Karpas-422 (cell line): ENCODE results near the gene TMUB2. TPM values are rescaled to one million over a fixed set of nuclear protein-coding genes. Genes with fewer than 3 reads are reported as not detected.

Experiments
- DNase-seq: peaks from one replicate; pipeline ENCODE4 v3.0.0-alpha.2; 2015
- H2AFZ ChIP-seq: fragments of 200-600 bp; sonication (generic); 2 replicates; pipeline ENCODE4 v1.6.1; 2014; ENCODE audit warnings: antibody characterized with exemption, low read length, mixed read lengths
- H3K27ac ChIP-seq: fragments of 200-600 bp; sonication (generic); 2 replicates; pipeline ENCODE4 v1.5.1; 2014; ENCODE audit warnings: mild to moderate bottlenecking, low read length, moderate library complexity
- H3K27me3 ChIP-seq: fragments of 200-600 bp; sonication (generic); 2 replicates; pipeline ENCODE4 v1.6.1; 2014; ENCODE audit warnings: low read length, mixed read lengths
- H3K36me3 ChIP-seq: fragments of 200-600 bp; sonication (generic); 2 replicates; pipeline ENCODE4 v1.6.1; 2014; ENCODE audit warnings: low read length, mixed read lengths; ENCODE audit not compliant: insufficient read depth
- H3K4me1 ChIP-seq: fragments of 200-600 bp; sonication (generic); 2 replicates; pipeline ENCODE4 v1.6.1; 2014; ENCODE audit warnings: mild to moderate bottlenecking, low read length, mixed read lengths
- H3K4me2 ChIP-seq: fragments of 200-600 bp; sonication (generic); 2 replicates; pipeline ENCODE4 v1.6.1; 2014; ENCODE audit warnings: low read length, low read depth, mild to moderate bottlenecking; ENCODE audit not compliant: poor library complexity, severe bottlenecking
- H3K4me3 ChIP-seq: fragments of 200-600 bp; sonication (generic); 2 replicates; pipeline ENCODE4 v1.5.1; 2014; ENCODE audit warnings: mild to moderate bottlenecking, antibody characterized with exemption, low read length, mixed read lengths
- H3K79me2 ChIP-seq: fragments of 200-600 bp; sonication (generic); 2 replicates; pipeline ENCODE4 v1.6.1; 2014; ENCODE audit warnings: mild to moderate bottlenecking, low read length, mixed read lengths
- H3K9ac ChIP-seq: fragments of 200-600 bp; sonication (generic); 2 replicates; pipeline ENCODE4 v1.6.0; 2014; ENCODE audit warnings: low read length
- H3K9me2 ChIP-seq: fragments of 200-600 bp; sonication (generic), shearing (Covaris generic); replicated peaks from 2 replicates; pipeline ENCODE4 v1.6.0; 2014; ENCODE audit warnings: mild to moderate bottlenecking, low read length, moderate library complexity; ENCODE audit not compliant: insufficient read depth
- H3K9me3 ChIP-seq: fragments of 300-700, 200-600 bp; sonication (generic); 2 replicates; pipeline ENCODE4 v1.6.1; 2014; ENCODE audit warnings: low read length, mixed read lengths
- H4K20me1 ChIP-seq: fragments of 200-600 bp; sonication (generic); 2 replicates; pipeline ENCODE4 v1.6.1; 2014; ENCODE audit warnings: mild to moderate bottlenecking, antibody characterized with exemption, low read length, low read depth; ENCODE audit not compliant: insufficient read depth
- total RNA-seq: library from RNA; depleted of rRNA; stranded (reverse); fragments of >200 nt; shearing (Covaris generic); gene quantifications from 2 replicates; pipeline ENCODE4 v1.2.3, GENCODE V29; 2014; ENCODE audit warnings: low replicate concordance

TMUB2 gene
- total RNA-seq, 1 experiment from 2014 or later, result 29.3 TPM

DNA sequence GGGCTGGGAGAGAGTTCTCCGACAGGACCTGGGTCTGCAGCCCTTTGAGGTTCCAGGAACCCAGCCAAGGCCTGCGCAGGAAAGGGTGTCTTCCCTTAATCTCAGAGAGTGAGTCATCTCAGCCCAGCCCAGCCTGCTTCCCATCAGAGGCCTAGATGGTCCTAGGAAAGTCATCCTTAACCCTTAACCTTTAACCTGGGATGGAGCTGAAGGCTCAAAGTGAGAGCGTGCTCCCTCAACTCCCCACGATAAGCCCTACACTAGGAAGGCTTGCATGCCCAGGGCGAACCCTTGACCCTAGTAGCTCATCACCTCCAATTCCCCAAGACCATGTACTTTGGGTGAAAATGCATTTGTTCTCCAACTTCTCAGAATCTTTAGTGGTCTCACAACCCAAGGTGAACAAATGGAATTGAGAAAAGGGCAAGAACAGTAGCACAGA is 17.7 kb downstream of the TMUB2 start:
- no peaks in the 10 kb centered on the region for H4K20me1 ChIP-seq
- H3K27me3 ChIP-seq, result no peaks in the 10 kb centered on the region
- H3K4me3 ChIP-seq, result no peak overlapping the region
- no peaks in the 10 kb centered on the region for H3K9me3 ChIP-seq
- H3K4me2 ChIP-seq, result no peak overlapping the region
- 0 out of 2 replicates have a peak overlapping the region, but pooled peaks have one; percentile 28 for H3K27ac ChIP-seq
- no peak overlapping the region for H2AFZ ChIP-seq
- peaks cover 13% of the 10 kb centered on the region for H3K4me1 ChIP-seq
- H3K9me2 ChIP-seq, result no peaks in the 10 kb centered on the region
- H3K36me3 ChIP-seq, result peaks cover 14% of the 10 kb centered on the region; the same call in 1 of the 2 replicates
- no peak for DNase-seq
- no peak overlapping the region for H3K9ac ChIP-seq
- peaks cover 7% of the 10 kb centered on the region; the same call in 1 of the 2 replicates for H3K79me2 ChIP-seq

DNA sequence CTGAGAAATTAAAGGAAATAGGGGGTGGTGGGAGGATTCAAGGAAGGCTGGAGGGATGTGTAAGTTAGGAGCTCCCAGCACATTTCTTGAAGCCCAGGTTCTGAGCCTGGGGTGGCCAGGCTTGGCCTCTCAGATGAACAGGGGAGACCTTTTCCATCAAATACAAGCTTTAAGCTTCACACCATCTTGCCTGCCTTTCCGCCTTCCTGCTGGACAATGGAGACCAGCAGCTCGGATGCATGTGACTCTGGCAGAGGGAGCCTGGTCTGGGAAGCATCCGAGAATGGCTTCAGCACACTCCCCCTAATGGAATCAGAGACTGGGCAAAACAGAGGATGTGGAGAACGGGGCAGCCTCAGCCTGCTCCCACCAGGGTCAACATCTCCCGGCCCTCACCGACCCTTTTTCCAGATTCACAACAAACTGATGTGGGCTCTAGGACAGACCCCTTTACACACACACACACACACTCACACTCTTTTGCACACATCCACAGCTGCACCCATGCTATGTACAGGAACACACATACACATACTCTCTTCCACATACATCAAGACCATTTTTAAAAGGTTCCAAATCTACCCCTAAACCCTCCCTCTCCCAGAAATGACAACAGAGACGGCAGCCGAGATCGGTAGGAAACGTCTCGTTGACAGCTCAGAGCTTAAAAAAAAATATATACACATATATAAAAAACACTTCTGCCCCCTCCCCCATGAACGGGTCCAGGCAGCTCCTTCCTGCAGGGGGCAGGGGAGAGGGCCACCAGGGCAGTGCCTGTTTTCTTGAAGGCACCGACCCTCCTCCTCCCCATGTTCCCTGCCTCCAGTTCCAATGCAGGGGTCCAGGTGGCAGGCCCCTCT is 19.4 kb downstream of the TMUB2 start:
- no peaks in the 10 kb centered on the region for H3K9me3 ChIP-seq
- DNase-seq, result no peak
- peaks cover 14% of the 10 kb centered on the region; the same call in 1 of the 2 replicates for H3K79me2 ChIP-seq
- H3K27me3 ChIP-seq, result no peaks in the 10 kb centered on the region
- H3K4me2 ChIP-seq, result no peak overlapping the region
- H2AFZ ChIP-seq, result no peak overlapping the region
- H3K9me2 ChIP-seq, result no peaks in the 10 kb centered on the region
- no peaks in the 10 kb centered on the region for H4K20me1 ChIP-seq
- peaks cover 20% of the 10 kb centered on the region for H3K4me1 ChIP-seq
- H3K36me3 ChIP-seq, result peaks cover 20% of the 10 kb centered on the region; the same call in 1 of the 2 replicates
- no peak overlapping the region for H3K4me3 ChIP-seq
- H3K27ac ChIP-seq, result no peak overlapping the region
- H3K9ac ChIP-seq, result no peak overlapping the region

DNA sequence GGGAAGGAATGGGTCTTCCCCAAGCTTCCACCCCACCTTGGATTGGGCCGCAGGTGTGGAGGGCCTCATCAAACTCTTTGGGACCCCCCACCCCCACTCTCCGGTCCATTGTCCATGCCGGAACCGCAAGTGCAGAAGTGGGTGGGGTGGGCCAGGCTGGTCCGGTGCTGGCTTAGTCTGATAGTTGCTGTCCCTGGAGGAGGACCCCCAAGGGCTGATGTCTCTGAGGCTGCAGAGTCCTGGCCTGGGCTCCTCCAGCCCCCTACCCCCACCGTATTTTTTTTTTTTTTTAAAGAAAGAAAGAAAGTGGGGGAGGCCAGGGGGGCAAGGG is 20.0 kb downstream of the TMUB2 start:
- no peaks in the 10 kb centered on the region for H3K9me2 ChIP-seq
- peaks cover 20% of the 10 kb centered on the region; the same call in 1 of the 2 replicates for H3K36me3 ChIP-seq
- H3K4me3 ChIP-seq, result no peak overlapping the region
- no peak overlapping the region for H3K27ac ChIP-seq
- no peak overlapping the region for H3K4me2 ChIP-seq
- H3K9me3 ChIP-seq, result no peaks in the 10 kb centered on the region
- no peaks in the 10 kb centered on the region for H3K27me3 ChIP-seq
- H3K79me2 ChIP-seq, result peaks cover 14% of the 10 kb centered on the region; the same call in 1 of the 2 replicates
- no peak overlapping the region for H2AFZ ChIP-seq
- DNase-seq, result no peak
- H4K20me1 ChIP-seq, result no peaks in the 10 kb centered on the region
- no peak overlapping the region for H3K9ac ChIP-seq
- H3K4me1 ChIP-seq, result peaks cover 18% of the 10 kb centered on the region

DNA sequence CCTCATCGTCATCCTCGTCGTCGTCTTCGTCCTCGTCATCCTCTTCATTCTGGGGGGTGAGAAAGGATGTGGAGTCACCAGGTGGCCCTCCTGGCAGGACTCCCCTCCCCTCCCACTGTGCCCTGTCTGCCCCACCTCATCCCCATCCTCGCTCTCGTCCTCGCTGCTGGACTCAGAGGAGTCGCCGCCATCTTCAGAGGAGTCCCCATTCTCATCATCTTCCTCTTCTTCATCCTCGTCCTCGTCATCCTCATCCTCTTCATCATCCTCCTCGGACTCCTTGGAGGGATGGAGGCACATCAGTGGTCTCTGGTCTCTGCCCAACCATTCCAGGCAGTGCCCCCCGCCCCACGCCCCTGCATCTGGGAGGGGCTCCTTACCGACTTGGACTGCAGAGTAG is 20.5 kb downstream of the TMUB2 start:
- DNase-seq, result no peak
- H3K4me1 ChIP-seq, result peaks cover 18% of the 10 kb centered on the region
- no peak overlapping the region for H3K4me3 ChIP-seq
- H3K4me2 ChIP-seq, result no peak overlapping the region
- no peak overlapping the region for H3K27ac ChIP-seq
- H2AFZ ChIP-seq, result no peak overlapping the region
- peaks cover 14% of the 10 kb centered on the region; the same call in 1 of the 2 replicates for H3K79me2 ChIP-seq
- no peaks in the 10 kb centered on the region for H3K27me3 ChIP-seq
- H4K20me1 ChIP-seq, result no peaks in the 10 kb centered on the region
- H3K9ac ChIP-seq, result no peak overlapping the region
- no peaks in the 10 kb centered on the region for H3K9me3 ChIP-seq
- no peaks in the 10 kb centered on the region for H3K9me2 ChIP-seq
- H3K36me3 ChIP-seq, result peaks cover 20% of the 10 kb centered on the region; the same call in 1 of the 2 replicates

DNA sequence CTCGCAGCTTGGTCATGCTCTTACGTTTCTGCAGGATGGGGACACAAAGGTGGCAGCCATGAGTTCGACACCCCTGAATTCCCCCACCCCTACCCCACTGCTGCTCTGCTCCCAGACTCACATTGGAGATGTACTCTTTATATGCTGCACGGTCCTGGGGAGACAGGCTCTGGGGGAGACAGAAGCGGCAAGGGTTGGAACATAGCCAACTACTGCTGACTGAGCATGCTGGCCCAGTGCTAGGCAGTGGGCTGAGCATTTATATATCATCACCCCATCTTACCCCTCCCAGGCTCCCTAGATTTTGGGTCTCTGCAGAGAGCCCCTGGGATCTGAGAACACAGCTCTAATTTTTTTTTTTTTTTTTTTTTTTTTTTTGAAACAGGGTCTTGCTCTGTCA is 21.0 kb downstream of the TMUB2 start:
- Histone ChIP-seq H2AFZ (no peak overlapping the region), H3K9me3 (no peaks in the 10 kb centered on the region), H3K4me3 (no peak overlapping the region), H3K4me2 (no peak overlapping the region), H3K4me1 (peaks cover 18% of the 10 kb centered on the region), H3K36me3 (peaks cover 20% of the 10 kb centered on the region; the same call in 1 of the 2 replicates), H3K27me3 (no peaks in the 10 kb centered on the region), H3K27ac (no peak overlapping the region), H3K79me2 (peaks cover 14% of the 10 kb centered on the region; the same call in 1 of the 2 replicates), H4K20me1 (no peaks in the 10 kb centered on the region), H3K9ac (no peak overlapping the region), H3K9me2 (no peaks in the 10 kb centered on the region)
- no peak for DNase-seq

DNA sequence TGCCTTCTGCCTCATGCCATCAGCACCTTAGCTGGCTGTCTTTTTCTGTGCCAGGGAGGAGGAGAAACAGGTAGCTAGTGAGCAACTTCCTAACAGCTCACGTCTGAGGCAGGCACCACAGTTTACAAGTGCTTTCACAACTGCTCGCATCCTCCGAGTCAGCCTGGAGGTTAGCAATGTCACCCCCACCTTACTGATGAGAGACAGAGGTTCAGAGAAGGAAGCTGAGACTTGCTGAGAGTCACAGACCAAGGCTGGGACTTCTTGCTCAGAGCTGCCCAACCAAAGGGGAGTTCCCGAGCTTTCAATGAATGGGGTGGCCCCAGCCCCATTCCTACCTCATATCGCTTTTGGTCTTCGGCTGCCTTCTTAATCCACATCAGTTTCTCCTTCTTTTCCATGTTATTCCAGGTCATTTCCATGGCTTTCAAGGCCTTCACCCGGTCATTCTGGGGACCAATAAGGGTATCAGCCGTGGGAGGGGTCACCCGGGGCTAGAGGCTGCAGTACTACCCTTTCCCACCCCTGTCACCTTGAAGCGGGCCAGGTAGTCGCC is 23.1 kb downstream of the TMUB2 start:
- H4K20me1 ChIP-seq, result no peaks in the 10 kb centered on the region
- no peaks in the 10 kb centered on the region for H3K27me3 ChIP-seq
- peaks cover 13% of the 10 kb centered on the region for H3K4me1 ChIP-seq
- H3K9me3 ChIP-seq, result no peaks in the 10 kb centered on the region
- H3K36me3 ChIP-seq, result peaks cover 33% of the 10 kb centered on the region
- H3K9ac ChIP-seq, result peak overlapping the region; percentile 44
- H3K9me2 ChIP-seq, result no peaks in the 10 kb centered on the region
- peak overlapping the region; percentile 20; the same call in 1 of the 2 replicates for H3K4me3 ChIP-seq
- H3K27ac ChIP-seq, result peak overlapping the region; percentile 31; the same call in 1 of the 2 replicates
- no peak overlapping the region for H2AFZ ChIP-seq
- H3K4me2 ChIP-seq, result peak overlapping the region; percentile 39
- peaks cover 14% of the 10 kb centered on the region; the same call in 1 of the 2 replicates for H3K79me2 ChIP-seq
- no peak for DNase-seq

DNA sequence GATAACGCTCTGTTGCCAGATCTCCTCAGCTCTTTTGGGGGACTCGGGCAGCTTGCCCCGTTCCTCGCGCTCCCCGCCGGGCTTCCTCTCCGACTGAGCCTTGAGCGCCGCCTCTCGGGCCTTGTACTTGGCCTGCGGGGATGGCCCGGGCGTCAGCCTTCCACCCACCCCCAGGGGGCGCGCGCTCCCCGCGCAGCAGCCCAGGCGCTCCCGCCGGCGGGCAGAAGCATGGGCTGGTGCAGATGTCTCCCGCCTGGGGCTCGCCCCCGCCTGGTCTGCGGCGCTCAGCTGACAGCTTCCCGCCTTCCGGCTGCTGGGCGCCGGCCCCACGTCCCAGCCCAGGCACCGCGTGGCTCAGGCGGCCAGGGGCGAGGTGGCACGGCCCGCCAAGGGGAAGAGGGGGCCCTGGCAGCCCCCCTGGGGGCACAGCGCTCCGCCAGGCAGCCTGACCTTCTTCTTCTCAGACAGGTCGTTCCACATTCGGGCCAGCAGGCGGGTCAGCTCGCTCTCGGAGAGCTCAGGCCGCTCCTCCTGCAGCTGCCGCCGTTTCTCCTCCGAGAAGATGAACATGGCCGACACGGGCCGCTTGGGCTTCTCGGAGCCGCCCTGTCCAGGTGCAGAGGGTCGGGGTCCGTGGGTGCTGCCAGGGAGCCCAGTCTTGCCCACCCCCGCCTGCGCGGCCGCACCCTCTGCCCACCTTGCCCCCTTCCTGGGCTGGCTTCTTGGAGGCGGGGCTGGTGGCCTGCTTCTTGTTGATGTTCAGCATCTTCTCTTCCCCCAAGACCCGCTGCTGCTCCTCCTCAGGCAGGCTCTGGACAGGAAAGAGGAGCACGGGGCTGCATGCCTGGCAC is 23.8 kb downstream of the TMUB2 start:
- peak overlapping the region; percentile 39 for H3K4me2 ChIP-seq
- H3K36me3 ChIP-seq, result peaks cover 40% of the 10 kb centered on the region
- H3K27me3 ChIP-seq, result no peaks in the 10 kb centered on the region
- no peaks in the 10 kb centered on the region for H3K9me2 ChIP-seq
- no peaks in the 10 kb centered on the region for H3K9me3 ChIP-seq
- peaks cover 16% of the 10 kb centered on the region for H3K79me2 ChIP-seq
- DNase-seq, result peak; percentile 96
- peak overlapping the region; percentile 31; the same call in 1 of the 2 replicates for H3K27ac ChIP-seq
- peak overlapping the region; percentile 44 for H3K9ac ChIP-seq
- H2AFZ ChIP-seq, result no peak overlapping the region
- H3K4me3 ChIP-seq, result peak overlapping the region; percentile 20; the same call in 1 of the 2 replicates
- peaks cover 13% of the 10 kb centered on the region for H3K4me1 ChIP-seq
- H4K20me1 ChIP-seq, result no peaks in the 10 kb centered on the region
